ENCODE data around the gene HIBCH. TPM values are rescaled to one million over a fixed set of nuclear protein-coding genes. Genes with fewer than 3 reads are reported as not detected.

Gene HIBCH
- total RNA-seq, 2 donors from 2014 or later, result 30.8 to 46.7 TPM

DNA sequence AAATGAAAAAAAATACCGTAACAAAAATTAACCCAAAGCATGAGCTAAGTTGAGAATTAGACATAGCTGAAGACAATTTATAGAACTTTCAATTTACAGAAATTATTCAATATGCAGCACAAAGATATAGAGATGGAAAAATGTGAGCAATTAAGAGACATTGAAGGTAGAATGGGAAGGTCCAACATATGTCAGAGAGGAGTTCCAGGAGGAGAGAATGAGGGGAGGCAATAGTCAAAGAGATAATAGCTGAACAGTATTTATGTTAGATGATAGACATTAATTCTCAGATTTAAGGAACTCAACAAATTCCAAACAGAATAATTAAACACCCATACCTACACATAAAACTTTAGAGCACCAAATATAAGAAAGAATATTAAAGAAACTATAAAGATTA, 154.1 kb downstream of the HIBCH start:
- no peak for DNase-seq

DNA sequence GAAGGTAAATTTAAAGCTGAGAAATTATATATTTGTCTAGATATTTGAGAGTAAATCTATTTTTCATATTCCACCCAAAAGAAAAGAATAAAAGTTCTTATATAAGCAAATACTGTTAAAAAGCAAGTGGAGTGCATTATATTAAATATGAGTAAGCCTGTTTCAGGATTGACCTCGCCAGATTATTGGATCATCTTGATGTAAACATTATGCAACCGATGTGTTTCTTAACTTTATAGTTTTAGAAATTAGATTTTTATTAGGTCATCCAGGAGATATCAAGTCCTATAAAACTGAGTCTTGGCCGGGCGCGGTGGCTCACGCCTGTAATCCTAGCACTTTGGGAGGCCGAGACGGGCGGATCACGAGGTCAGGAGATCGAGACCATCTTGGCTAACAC, 156.8 kb downstream of the HIBCH start:
- Mint-ChIP-seq H3K9me3 (peaks cover 18% of the 10 kb centered on the region), H3K4me3 (no peak overlapping the region), H3K27me3 (ENCODE audit: insufficient read depth) (no peaks in the 10 kb centered on the region), H3K4me1 (peaks cover 10% of the 10 kb centered on the region), H3K36me3 (ENCODE audit: low read depth) (peaks cover 5% of the 10 kb centered on the region), H3K27ac (no peak overlapping the region)
- Histone ChIP-seq H3K9me3 (ENCODE audit: control insufficient read depth, low read length) (peaks cover 33% of the 10 kb centered on the region), H3K4me3 (ENCODE audit: low read length) (no peak overlapping the region), H3K9ac (ENCODE audit: extremely low read depth, low read length, poor library complexity, severe bottlenecking) (no peak overlapping the region), H3K4me1 (ENCODE audit: control insufficient read depth, insufficient read depth, low read length) (peaks cover 4% of the 10 kb centered on the region), H3K27me3 (ENCODE audit: control insufficient read depth, insufficient read depth, low read length, poor library complexity, severe bottlenecking) (no peaks in the 10 kb centered on the region), H3K36me3 (ENCODE audit: control insufficient read depth, insufficient read depth, low read length) (no peaks in the 10 kb centered on the region), H3K27ac (ENCODE audit: low read depth, low read length) (no peak overlapping the region)
- DNase-seq, result no peak
- WGBS, 2 experiments (ENCODE audit: insufficient coverage in 1 of 2, insufficient read length in 1 of 2), result 90 to 99% methylated on average over 2 to 6 of the region's 11 CpGs
- TF ChIP-seq, protein P1, sequence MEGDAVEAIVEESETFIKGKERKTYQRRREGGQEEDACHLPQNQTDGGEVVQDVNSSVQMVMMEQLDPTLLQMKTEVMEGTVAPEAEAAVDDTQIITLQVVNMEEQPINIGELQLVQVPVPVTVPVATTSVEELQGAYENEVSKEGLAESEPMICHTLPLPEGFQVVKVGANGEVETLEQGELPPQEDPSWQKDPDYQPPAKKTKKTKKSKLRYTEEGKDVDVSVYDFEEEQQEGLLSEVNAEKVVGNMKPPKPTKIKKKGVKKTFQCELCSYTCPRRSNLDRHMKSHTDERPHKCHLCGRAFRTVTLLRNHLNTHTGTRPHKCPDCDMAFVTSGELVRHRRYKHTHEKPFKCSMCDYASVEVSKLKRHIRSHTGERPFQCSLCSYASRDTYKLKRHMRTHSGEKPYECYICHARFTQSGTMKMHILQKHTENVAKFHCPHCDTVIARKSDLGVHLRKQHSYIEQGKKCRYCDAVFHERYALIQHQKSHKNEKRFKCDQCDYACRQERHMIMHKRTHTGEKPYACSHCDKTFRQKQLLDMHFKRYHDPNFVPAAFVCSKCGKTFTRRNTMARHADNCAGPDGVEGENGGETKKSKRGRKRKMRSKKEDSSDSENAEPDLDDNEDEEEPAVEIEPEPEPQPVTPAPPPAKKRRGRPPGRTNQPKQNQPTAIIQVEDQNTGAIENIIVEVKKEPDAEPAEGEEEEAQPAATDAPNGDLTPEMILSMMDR (conservative IDR thresholded peaks at IDR 0.05), result no peak

More for the DNA sequence above, 154.1 kb downstream of the HIBCH start:
- Mint-ChIP-seq H3K9me3 (peaks cover 31% of the 10 kb centered on the region), H3K4me1 (peaks cover 17% of the 10 kb centered on the region), H3K27me3 (ENCODE audit: insufficient read depth) (peaks cover 2% of the 10 kb centered on the region), H3K4me3 (no peak overlapping the region), H3K27ac (no peak overlapping the region), H3K36me3 (ENCODE audit: low read depth) (peaks cover 12% of the 10 kb centered on the region)
- whole genome bisulfite sequencing, 2 experiments (ENCODE audit: insufficient coverage in 1 of 2, insufficient read length in 1 of 2), result 100% methylated on average over 1 of the region's 1 CpG; no CpG with 5 or more reads in 1 of the 2 experiments
- Histone ChIP-seq H3K9me3 (ENCODE audit: control insufficient read depth, low read length) (peaks cover 45% of the 10 kb centered on the region), H3K36me3 (ENCODE audit: control insufficient read depth, insufficient read depth, low read length) (no peaks in the 10 kb centered on the region), H3K9ac (ENCODE audit: extremely low read depth, low read length, poor library complexity, severe bottlenecking) (no peak overlapping the region), H3K27me3 (ENCODE audit: control insufficient read depth, insufficient read depth, low read length, poor library complexity, severe bottlenecking) (no peaks in the 10 kb centered on the region), H3K27ac (ENCODE audit: low read depth, low read length) (no peak overlapping the region), H3K4me3 (ENCODE audit: low read length) (no peak overlapping the region), H3K4me1 (ENCODE audit: control insufficient read depth, insufficient read depth, low read length) (no peaks in the 10 kb centered on the region)
- TF ChIP-seq, protein P1 (conservative IDR thresholded peaks at IDR 0.05), result no peak

DNA sequence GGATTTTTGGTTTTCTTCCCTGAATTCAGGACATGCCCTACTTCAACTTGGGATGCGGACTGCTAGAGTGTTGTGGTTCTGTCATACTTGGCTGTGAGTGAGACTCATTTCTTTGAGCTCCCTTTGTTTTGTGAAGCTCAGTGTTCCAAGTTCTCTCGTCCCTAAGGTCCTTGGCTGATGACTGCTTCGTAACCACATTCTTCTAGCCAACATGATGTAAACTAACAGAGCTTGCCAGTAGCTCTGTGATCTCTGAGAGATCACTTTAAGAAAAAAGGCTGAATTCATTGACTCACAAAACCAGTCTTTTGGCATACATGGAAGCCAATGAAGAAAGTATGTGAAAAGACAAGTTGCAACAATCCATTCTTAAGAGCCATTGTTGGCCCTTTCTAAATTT, 160.2 kb downstream of the HIBCH start:
- H3K4me1 Mint-ChIP-seq, result peaks cover 10% of the 10 kb centered on the region

More for the DNA sequence above, 160.2 kb downstream of the HIBCH start:
- no peaks in the 10 kb centered on the region for H3K9me3 ChIP-seq (ENCODE audit: control insufficient read depth, low read length)
- no peak for DNase-seq
- WGBS, 2 experiments (ENCODE audit: insufficient coverage in 1 of 2, insufficient read length in 1 of 2), result 84 to 89% methylated on average over 2 to 3 of the region's 3 CpGs
- H3K9ac ChIP-seq (ENCODE audit: extremely low read depth, low read length, poor library complexity, severe bottlenecking), result no peak overlapping the region
- no peak overlapping the region for H3K4me3 ChIP-seq (ENCODE audit: low read length)
- H3K4me1 ChIP-seq (ENCODE audit: control insufficient read depth, insufficient read depth, low read length), result peaks cover 4% of the 10 kb centered on the region
- H3K27me3 Mint-ChIP-seq (ENCODE audit: insufficient read depth), result no peaks in the 10 kb centered on the region
- TF ChIP-seq, protein P1 (conservative IDR thresholded peaks at IDR 0.05), result no peak
- no peaks in the 10 kb centered on the region for H3K36me3 ChIP-seq (ENCODE audit: control insufficient read depth, insufficient read depth, low read length)
- H3K9me3 Mint-ChIP-seq, result no peaks in the 10 kb centered on the region
- no peaks in the 10 kb centered on the region for H3K27me3 ChIP-seq (ENCODE audit: control insufficient read depth, insufficient read depth, low read length, poor library complexity, severe bottlenecking)
- no peak overlapping the region for H3K27ac ChIP-seq (ENCODE audit: low read depth, low read length)
- no peaks in the 10 kb centered on the region for H3K36me3 Mint-ChIP-seq (ENCODE audit: low read depth)
- H3K4me3 Mint-ChIP-seq, result no peak overlapping the region
- no peak overlapping the region for H3K27ac Mint-ChIP-seq
